Measurements from ENCODE around the gene UNC93A.
"Not testable (repeated sequence)": the region's sequence is repeated elsewhere in the genome, so short reads cannot be mapped to it uniquely, and the experiment has no call there.

Gene UNC93A

GRCh38 chr6:167278173-167278940, 12.8 kb upstream of the UNC93A start:
- DNase-seq (ENCODE audit: low spot score in 2 of 2); ATAC-seq (ENCODE audit: low read depth); H3K4me1 Mint-ChIP-seq; H3K9me3 Mint-ChIP-seq; H3K27me3 Mint-ChIP-seq; H3K36me3 Mint-ChIP-seq; H3K4me3 Mint-ChIP-seq; H3K27ac Mint-ChIP-seq: not testable (repeated sequence)

GRCh38 chr6:167279766-167280446, 11.2 kb upstream of the UNC93A start:
- Mint-ChIP-seq H3K9me3 (no peaks in the 10 kb centered on the region), H3K27ac (no peak overlapping the region), H3K4me3 (no peak overlapping the region), H3K4me1 (no peaks in the 10 kb centered on the region), H3K36me3 (peaks cover 3% of the 10 kb centered on the region), H3K27me3 (peaks cover 13% of the 10 kb centered on the region)
- DNase-seq (ENCODE audit: low spot score in 2 of 2), result no peak
- ATAC-seq (ENCODE audit: low read depth), result no peak

DNA sequence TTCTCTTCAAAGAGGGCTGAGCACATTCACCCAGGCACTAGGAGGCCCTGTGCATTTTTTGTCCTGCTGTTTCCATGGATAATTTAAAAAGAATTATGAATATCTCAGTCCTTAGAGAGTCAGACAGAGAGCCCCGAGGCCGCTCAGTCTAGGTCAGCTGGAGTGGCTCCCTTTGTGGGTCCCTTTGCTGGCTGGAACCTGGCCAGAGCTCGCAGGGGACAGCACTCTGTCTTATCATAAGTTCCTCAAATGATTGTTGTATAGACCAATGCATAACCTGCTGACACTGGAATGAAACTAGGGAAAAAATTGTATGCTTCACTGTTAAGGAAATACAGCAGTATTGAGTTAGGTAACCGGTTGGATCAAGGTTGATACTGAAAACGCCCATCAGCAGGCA, 10.6 kb upstream of the UNC93A start:
- not testable (repeated sequence) for H3K4me3 Mint-ChIP-seq; H3K4me1 Mint-ChIP-seq; ATAC-seq (ENCODE audit: low read depth); H3K9me3 Mint-ChIP-seq; H3K36me3 Mint-ChIP-seq; H3K27ac Mint-ChIP-seq; DNase-seq (ENCODE audit: low spot score in 2 of 2)
- H3K27me3 Mint-ChIP-seq, result peaks cover 13% of the 10 kb centered on the region

- Mint-ChIP-seq H3K27me3 (peaks cover 8% of the 10 kb centered on the region), H3K27ac (no peak overlapping the region), H3K36me3 (peaks cover 3% of the 10 kb centered on the region), H3K4me1 (no peaks in the 10 kb centered on the region), H3K9me3 (no peaks in the 10 kb centered on the region), H3K4me3 (no peak overlapping the region)
- ATAC-seq (ENCODE audit: low read depth) (no peak), DNase-seq (ENCODE audit: low spot score in 2 of 2) (no peak)
Observed at GRCh38 chr6:167282165-167282564, 8.9 kb upstream of the UNC93A start.

DNA sequence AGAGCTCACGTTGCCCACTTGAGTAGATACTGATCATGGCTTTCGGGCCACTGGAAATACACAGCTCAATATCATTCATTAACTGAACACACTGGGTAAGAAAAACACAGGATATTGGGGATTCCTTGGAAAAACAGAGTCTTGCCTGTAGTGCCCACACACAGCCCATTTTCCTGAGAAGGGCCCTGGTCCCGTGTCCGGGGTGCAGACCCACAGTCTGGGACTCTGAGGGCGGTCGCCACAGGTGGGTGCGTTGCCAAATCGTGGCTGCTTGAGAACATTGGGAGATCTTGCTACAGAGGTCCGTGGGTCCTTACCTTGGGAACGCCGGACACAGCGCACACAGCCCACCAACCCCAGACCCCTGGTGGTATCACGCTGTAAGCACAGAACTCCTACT, 6.5 kb upstream of the UNC93A start:
- H3K27me3 Mint-ChIP-seq; H3K4me1 Mint-ChIP-seq; ATAC-seq (ENCODE audit: low read depth); H3K9me3 Mint-ChIP-seq; H3K27ac Mint-ChIP-seq; H3K36me3 Mint-ChIP-seq; DNase-seq (ENCODE audit: low spot score in 2 of 2); H3K4me3 Mint-ChIP-seq: not testable (repeated sequence)

GRCh38 chr6:167285077-167285770, 5.9 kb upstream of the UNC93A start:
- DNase-seq (ENCODE audit: low spot score in 2 of 2), result no peak
- no peaks in the 10 kb centered on the region for H3K36me3 Mint-ChIP-seq
- no peak overlapping the region for H3K27ac Mint-ChIP-seq

DNA sequence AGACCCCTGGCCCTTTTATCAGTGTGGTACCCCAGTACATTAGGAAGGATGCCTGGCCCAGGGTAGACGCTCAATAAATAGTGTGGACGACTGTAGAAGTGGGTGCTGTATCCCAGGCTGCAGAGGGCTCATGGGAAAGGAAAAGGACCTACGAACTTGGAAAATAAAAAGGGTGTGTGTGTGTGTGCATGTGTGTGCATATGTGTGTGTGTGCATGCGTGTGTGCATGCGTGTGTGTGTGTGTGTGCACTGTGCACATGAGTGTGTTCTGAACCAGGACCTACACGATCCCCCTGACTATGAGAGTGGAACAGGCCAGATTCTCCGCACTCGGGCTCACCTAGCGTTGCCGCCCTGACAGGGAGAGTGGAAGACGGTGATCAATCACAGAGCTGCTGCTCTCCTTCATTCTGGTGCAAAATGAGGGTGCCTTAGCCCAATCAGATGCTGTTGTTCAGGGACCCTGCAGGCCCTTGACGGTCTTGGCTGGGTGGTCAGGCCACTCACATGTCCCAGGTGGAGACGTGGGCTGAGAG, 3.5 kb upstream of the UNC93A start:
- Mint-ChIP-seq H3K27ac (no peak overlapping the region), H3K9me3 (no peaks in the 10 kb centered on the region), H3K36me3 (no peaks in the 10 kb centered on the region), H3K4me1 (no peaks in the 10 kb centered on the region), H3K4me3 (no peak overlapping the region), H3K27me3 (peaks cover 8% of the 10 kb centered on the region)
- ATAC-seq (ENCODE audit: low read depth) (no peak), DNase-seq (ENCODE audit: low spot score in 2 of 2) (no peak)

More at GRCh38 chr6:167285077-167285770, 5.9 kb upstream of the UNC93A start:
- no peaks in the 10 kb centered on the region for H3K9me3 Mint-ChIP-seq
- no peak overlapping the region for H3K4me3 Mint-ChIP-seq
- no peaks in the 10 kb centered on the region for H3K4me1 Mint-ChIP-seq
- no peak for ATAC-seq (ENCODE audit: low read depth)
- peaks cover 8% of the 10 kb centered on the region for H3K27me3 Mint-ChIP-seq

DNA sequence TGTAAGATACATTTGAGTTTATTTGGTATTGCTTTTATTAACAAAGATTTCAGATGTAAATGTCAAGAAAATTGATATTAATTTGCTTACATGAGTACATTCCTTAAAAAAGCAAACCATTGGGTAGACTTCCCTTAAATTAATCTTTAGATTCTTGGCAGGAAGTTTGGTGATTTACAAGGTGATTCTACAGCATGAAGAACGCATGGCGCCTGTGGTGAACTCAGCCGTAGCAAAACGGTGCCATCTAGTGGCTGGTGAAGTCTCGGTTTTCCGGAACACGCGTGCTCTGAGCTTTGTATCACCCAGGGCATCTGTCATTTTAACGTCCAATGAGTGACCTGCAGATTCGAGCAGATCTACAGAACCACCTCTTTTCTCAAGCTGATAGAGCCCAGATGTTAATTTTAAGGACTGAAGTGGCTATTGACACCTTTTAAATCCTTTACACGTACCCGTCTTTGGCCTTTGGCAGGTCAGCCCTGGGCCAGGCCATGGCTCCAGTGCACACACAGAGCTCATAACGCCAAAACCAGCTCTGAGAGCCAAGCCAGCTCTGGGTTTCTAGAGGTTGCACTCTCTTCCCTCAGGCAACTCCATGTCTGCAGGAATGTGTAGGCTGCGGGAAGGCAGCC, 2.4 kb upstream of the UNC93A start:
- H3K27me3 Mint-ChIP-seq, H3K27ac Mint-ChIP-seq, H3K36me3 Mint-ChIP-seq, H3K4me3 Mint-ChIP-seq, H3K9me3 Mint-ChIP-seq, H3K4me1 Mint-ChIP-seq: not testable (repeated sequence)
- ATAC-seq (ENCODE audit: low read depth), result peak; percentile 93
- DNase-seq (ENCODE audit: low spot score in 2 of 2), result peak; percentile 27 to 28

- H3K4me1 Mint-ChIP-seq; DNase-seq (ENCODE audit: low spot score in 2 of 2); H3K27me3 Mint-ChIP-seq; H3K36me3 Mint-ChIP-seq; ATAC-seq (ENCODE audit: low read depth); H3K4me3 Mint-ChIP-seq; H3K27ac Mint-ChIP-seq; H3K9me3 Mint-ChIP-seq: not testable (repeated sequence)
Observed at GRCh38 chr6:167289291-167289690, 1.8 kb upstream of the UNC93A start.

DNA sequence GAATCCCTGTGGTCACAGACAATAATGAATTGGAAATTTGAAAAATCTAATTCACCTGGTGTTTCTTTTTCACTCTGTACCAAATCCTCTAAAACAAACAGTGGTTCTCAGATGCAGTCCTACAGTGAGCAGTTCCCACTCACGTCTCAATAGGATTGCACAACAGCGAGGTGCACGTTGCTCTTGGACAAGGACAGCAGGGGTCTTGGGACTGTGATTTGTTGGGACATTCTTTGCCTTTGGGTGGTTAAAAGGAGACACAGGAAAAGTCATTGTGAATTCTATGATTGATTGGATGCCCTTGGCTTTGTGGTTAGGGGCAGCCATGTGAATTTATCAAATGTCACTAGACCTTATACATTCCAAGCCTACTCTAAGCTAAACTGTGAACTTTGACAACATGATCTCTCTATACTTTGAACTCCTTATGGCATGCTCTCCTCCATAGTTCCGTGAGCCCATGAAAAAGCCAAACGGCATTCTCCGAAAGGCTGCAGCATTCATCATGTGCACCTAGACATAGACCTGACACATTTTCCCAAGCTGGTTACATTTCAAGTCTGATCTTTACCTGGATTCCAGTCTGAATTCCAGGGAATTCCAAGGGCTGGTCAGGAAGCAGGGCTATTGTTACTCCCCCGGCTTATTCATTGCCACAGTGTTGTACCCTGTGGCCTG, 647 bp downstream of the UNC93A start:
- DNase-seq (ENCODE audit: low spot score in 2 of 2), result no peak
- no peak for ATAC-seq (ENCODE audit: low read depth)
- H3K4me1 Mint-ChIP-seq, result peaks cover 2% of the 10 kb centered on the region
- no peak overlapping the region for H3K4me3 Mint-ChIP-seq
- H3K9me3 Mint-ChIP-seq, result peaks cover 1% of the 10 kb centered on the region
- peaks cover 3% of the 10 kb centered on the region for H3K36me3 Mint-ChIP-seq
- peaks cover 16% of the 10 kb centered on the region for H3K27me3 Mint-ChIP-seq
- no peak overlapping the region for H3K27ac Mint-ChIP-seq

- DNase-seq (ENCODE audit: low spot score in 2 of 2), result no peak
- peaks cover 1% of the 10 kb centered on the region for H3K9me3 Mint-ChIP-seq
- no peak overlapping the region for H3K27ac Mint-ChIP-seq
- H3K27me3 Mint-ChIP-seq, result peaks cover 15% of the 10 kb centered on the region
- H3K36me3 Mint-ChIP-seq, result peaks cover 3% of the 10 kb centered on the region
- H3K4me3 Mint-ChIP-seq, result no peak overlapping the region
- no peak for ATAC-seq (ENCODE audit: low read depth)
- peaks cover 5% of the 10 kb centered on the region for H3K4me1 Mint-ChIP-seq
Observed at GRCh38 chr6:167292301-167293087, 1.4 kb downstream of the UNC93A start.

GRCh38 chr6:167293088-167293589, 2.0 kb downstream of the UNC93A start:
- Mint-ChIP-seq H3K27ac (no peak overlapping the region), H3K36me3 (peaks cover 3% of the 10 kb centered on the region), H3K4me3 (no peak overlapping the region), H3K4me1 (peaks cover 10% of the 10 kb centered on the region), H3K27me3 (peaks cover 17% of the 10 kb centered on the region), H3K9me3 (peaks cover 1% of the 10 kb centered on the region)
- ATAC-seq (ENCODE audit: low read depth) (no peak), DNase-seq (ENCODE audit: low spot score in 2 of 2) (no peak)
